Measurements from ENCODE around the gene KIAA1328.
"Not testable (repeated sequence)": the region's sequence is repeated elsewhere in the genome, so short reads cannot be mapped to it uniquely, and the experiment has no call there.

KIAA1328 gene

GRCh38 chr18:36828630-36829361 lies at the start of gene KIAA1328, which contains the start of gene TPGS2:
Gene KIAA1328, plus strand, starts transcription at chr18:36829127. Its CDS starts 12 bp downstream, at chr18:36829139.
Gene TPGS2, minus strand, starts transcription at chr18:36829002. Its CDS starts 235 bp downstream, at chr18:36828767.
- DNase-seq, result peak; percentile 91

GRCh38 chr18:36780748-36781147 lies 48.2 kb upstream of the KIAA1328 start:
- DNase-seq, result no peak

GRCh38 chr18:36782710-36783109 lies 46.2 kb upstream of the KIAA1328 start:
- DNase-seq, result no peak

GRCh38 chr18:36783792-36784191 lies 45.1 kb upstream of the KIAA1328 start:
- no peak for DNase-seq

GRCh38 chr18:36786686-36787085 lies 42.2 kb upstream of the KIAA1328 start:
- no peak for DNase-seq

GRCh38 chr18:36792634-36793283 lies 36.2 kb upstream of the KIAA1328 start:
- DNase-seq, result no peak

GRCh38 chr18:36798738-36799473 lies 30.0 kb upstream of the KIAA1328 start:
- DNase-seq, result no peak

GRCh38 chr18:36805105-36805504 lies 23.8 kb upstream of the KIAA1328 start:
- DNase-seq, result no peak

- DNase-seq, result no peak
Measured at GRCh38 chr18:36808681-36809080, 20.2 kb upstream of the KIAA1328 start.

- peak; percentile 21 for DNase-seq
Measured at GRCh38 chr18:36809590-36810381, 19.1 kb upstream of the KIAA1328 start.

- no peak for DNase-seq
Measured at GRCh38 chr18:36811430-36811829, 17.5 kb upstream of the KIAA1328 start.

- no peak for DNase-seq
Measured at GRCh38 chr18:36811955-36812354, 17.0 kb upstream of the KIAA1328 start.

- DNase-seq, result no peak
Measured at GRCh38 chr18:36812678-36813077, 16.2 kb upstream of the KIAA1328 start.

- no peak for DNase-seq
Measured at GRCh38 chr18:36813101-36813775, 15.7 kb upstream of the KIAA1328 start.

- no peak for DNase-seq
Measured at GRCh38 chr18:36813824-36814223, 15.1 kb upstream of the KIAA1328 start.

GRCh38 chr18:36814994-36815393 lies 13.9 kb upstream of the KIAA1328 start:
- DNase-seq, result no peak

- not testable (repeated sequence) for DNase-seq
Measured at GRCh38 chr18:36816096-36816495, 12.8 kb upstream of the KIAA1328 start.

- no peak for DNase-seq
Measured at GRCh38 chr18:36817039-36817438, 11.9 kb upstream of the KIAA1328 start.

GRCh38 chr18:36818652-36819051 lies 10.3 kb upstream of the KIAA1328 start:
- DNase-seq, result no peak

GRCh38 chr18:36819621-36820020 lies 9.3 kb upstream of the KIAA1328 start:
- DNase-seq, result no peak

GRCh38 chr18:36821681-36822080 lies 7.2 kb upstream of the KIAA1328 start:
- no peak for DNase-seq

- DNase-seq, result no peak
Measured at GRCh38 chr18:36825526-36825925, 3.4 kb upstream of the KIAA1328 start.

Measured in activated T-cell treated with anti-CD3 and anti-CD28 coated beads, Interleukin-2, amount 50 U/mL, for 1 hour (primary cell).